ENCODE measurements around the gene ST3GAL4. TPM values are rescaled to one million over a fixed set of nuclear protein-coding genes. Genes with fewer than 3 reads are reported as not detected.

The ST3GAL4 gene
- total RNA-seq, 3 donors from 2014 or later: 17.6 to 36.2 (median 32.8) TPM

- intact Hi-C loops (cut with DNase I; ENCODE audit: low total_unique reads): no loop called here
- Histone ChIP-seq H3K4me3 (no peak overlapping the region), H3K27me3 (no peaks in the 10 kb centered on the region), H3K36me3 (no peaks in the 10 kb centered on the region), H3K9me3 (no peaks in the 10 kb centered on the region), H3K27ac (no peak overlapping the region), H3K4me1 (no peaks in the 10 kb centered on the region)
- TF ChIP-seq POLR2A (IDR thresholded peaks at IDR 0.05) (no peak), CTCF (IDR thresholded peaks at IDR 0.05) (no peak), POLR2AphosphoS5 (IDR thresholded peaks at IDR 0.05) (no peak)
- no peak for DNase-seq (ENCODE audit: low spot score in 2 of 2)
These were observed 100.6 kb downstream of the ST3GAL4 start for GRCh38 chr11:126456089-126456488.

GRCh38 chr11:126456783-126457542 lies 101.5 kb downstream of the ST3GAL4 start:
- Histone ChIP-seq H3K27ac (no peak overlapping the region), H3K27me3 (no peaks in the 10 kb centered on the region), H3K4me3 (no peak overlapping the region), H3K9me3 (no peaks in the 10 kb centered on the region), H3K4me1 (no peaks in the 10 kb centered on the region), H3K36me3 (no peaks in the 10 kb centered on the region)
- intact Hi-C loops (cut with DNase I; ENCODE audit: low total_unique reads): no loop called here
- no peak for TF ChIP-seq CTCF (IDR thresholded peaks at IDR 0.05)
- TF ChIP-seq POLR2AphosphoS5 (IDR thresholded peaks at IDR 0.05): no peak
- no peak for TF ChIP-seq POLR2A (IDR thresholded peaks at IDR 0.05)
- DNase-seq (ENCODE audit: low spot score in 2 of 2): no peak

- H3K9me3 ChIP-seq: no peaks in the 10 kb centered on the region
- no peak for DNase-seq (ENCODE audit: low spot score in 2 of 2)
- no peaks in the 10 kb centered on the region for H3K27me3 ChIP-seq
- no peak overlapping the region for H3K27ac ChIP-seq
- no peaks in the 10 kb centered on the region for H3K36me3 ChIP-seq
- no peak overlapping the region for H3K4me3 ChIP-seq
- intact Hi-C loops (cut with DNase I; ENCODE audit: low total_unique reads): no loop called here
- H3K4me1 ChIP-seq: no peaks in the 10 kb centered on the region
- no peak for TF ChIP-seq CTCF (IDR thresholded peaks at IDR 0.05)
- no peak for TF ChIP-seq POLR2AphosphoS5 (IDR thresholded peaks at IDR 0.05)
- no peak for TF ChIP-seq POLR2A (IDR thresholded peaks at IDR 0.05)
These were observed 102.3 kb downstream of the ST3GAL4 start for GRCh38 chr11:126457817-126458216.

GRCh38 chr11:126459691-126460281 lies 104.3 kb downstream of the ST3GAL4 start:
- no peaks in the 10 kb centered on the region for H3K4me1 ChIP-seq
- no peaks in the 10 kb centered on the region for H3K36me3 ChIP-seq
- intact Hi-C loops (cut with DNase I; ENCODE audit: low total_unique reads): no loop called here
- no peaks in the 10 kb centered on the region for H3K27me3 ChIP-seq
- TF ChIP-seq POLR2AphosphoS5 (IDR thresholded peaks at IDR 0.05) (no peak), CTCF (IDR thresholded peaks at IDR 0.05) (no peak), POLR2A (IDR thresholded peaks at IDR 0.05) (no peak)
- DNase-seq (ENCODE audit: low spot score in 2 of 2): no peak
- H3K27ac ChIP-seq: no peak overlapping the region
- peaks cover 0 to 3% of the 10 kb centered on the region in 2 donors for H3K9me3 ChIP-seq
- H3K4me3 ChIP-seq: no peak overlapping the region

GRCh38 chr11:126460417-126461095 lies 105.1 kb downstream of the ST3GAL4 start:
- Histone ChIP-seq H3K36me3 (no peaks in the 10 kb centered on the region), H3K9me3 (peaks cover 0 to 4% of the 10 kb centered on the region in 2 donors), H3K27ac (no peak overlapping the region), H3K4me1 (no peaks in the 10 kb centered on the region), H3K4me3 (no peak overlapping the region), H3K27me3 (no peaks in the 10 kb centered on the region)
- no peak for TF ChIP-seq CTCF (IDR thresholded peaks at IDR 0.05)
- TF ChIP-seq POLR2AphosphoS5 (IDR thresholded peaks at IDR 0.05): no peak
- no peak for TF ChIP-seq POLR2A (IDR thresholded peaks at IDR 0.05)
- intact Hi-C loops (cut with DNase I; ENCODE audit: low total_unique reads): no loop called here
- DNase-seq (ENCODE audit: low spot score in 2 of 2): no peak
